A549 (cell line): ENCODE data around the gene ZNF536.

ENCODE experiments used
- CEBPB ChIP-seq, 2 experiments: fragments of >200 bp in 1 of 2; sonication (Bioruptor Twin) in 1 of 2; formaldehyde crosslinking in 1 of 2; IDR thresholded peaks; 2 replicates each; pipeline ENCODE4 v1.6.1; 2012 to 2016
- CHD2 ChIP-seq: fragments of 150-350 bp; IDR thresholded peaks from 2 replicates; pipeline ENCODE4 v1.6.1; 2014; ENCODE audit warnings: low read length; ENCODE audit not compliant: partially characterized antibody
- EHMT2 ChIP-seq: fragments of 200-600 bp; sonication (generic); IDR thresholded peaks from 2 replicates; pipeline ENCODE4 v1.6.1; 2016; ENCODE audit warnings: antibody characterized with exemption, low read depth, mild to moderate bottlenecking, moderate library complexity
- HDAC2 ChIP-seq: fragments of 200-600 bp; sonication (generic); IDR thresholded peaks from 2 replicates; pipeline ENCODE4 v1.6.1; 2016
- PHF8 ChIP-seq: fragments of 200-600 bp; sonication (generic); IDR thresholded peaks from 2 replicates; pipeline ENCODE4 v1.6.1; 2016; ENCODE audit warnings: low read depth, mild to moderate bottlenecking, antibody characterized with exemption, moderate library complexity, borderline replicate concordance
- POLR2A ChIP-seq: IDR thresholded peaks from 2 replicates; pipeline ENCODE4 v1.6.1; 2012; ENCODE audit warnings: mild to moderate bottlenecking, low read length
- POLR2AphosphoS2 ChIP-seq: conservative IDR thresholded peaks from 2 replicates; pipeline ENCODE4 v1.6.1; 2012; ENCODE audit warnings: low read length, improper control_type of control experiment, inconsistent platforms
- ZFP36 ChIP-seq: fragments of 450-650 bp; IDR thresholded peaks from 2 replicates; pipeline ENCODE4 v1.6.1; 2014; ENCODE audit warnings: borderline replicate concordance; ENCODE audit not compliant: partially characterized antibody
- TF ChIP-seq, protein P1 (sequence below): fragments of >200 bp; sonication (Bioruptor Twin); formaldehyde crosslinking; IDR thresholded peaks from 3 replicates; pipeline ENCODE4 v1.5.1; 2016
- TF ChIP-seq, protein P2 (sequence below): fragments of 200-600 bp; sonication (generic); IDR thresholded peaks from 2 replicates; pipeline ENCODE4 v1.6.1; 2016; ENCODE audit warnings: antibody characterized with exemption, mild to moderate bottlenecking, moderate library complexity
- TF ChIP-seq, protein P3 (sequence below): IDR thresholded peaks from 2 replicates; pipeline ENCODE4 v1.6.1; 2012
- TF ChIP-seq, protein P4 (sequence below): fragments of >200 bp; sonication (Bioruptor Twin); formaldehyde crosslinking; IDR thresholded peaks from 2 replicates; pipeline ENCODE4 v1.6.1; 2016

DNA sequence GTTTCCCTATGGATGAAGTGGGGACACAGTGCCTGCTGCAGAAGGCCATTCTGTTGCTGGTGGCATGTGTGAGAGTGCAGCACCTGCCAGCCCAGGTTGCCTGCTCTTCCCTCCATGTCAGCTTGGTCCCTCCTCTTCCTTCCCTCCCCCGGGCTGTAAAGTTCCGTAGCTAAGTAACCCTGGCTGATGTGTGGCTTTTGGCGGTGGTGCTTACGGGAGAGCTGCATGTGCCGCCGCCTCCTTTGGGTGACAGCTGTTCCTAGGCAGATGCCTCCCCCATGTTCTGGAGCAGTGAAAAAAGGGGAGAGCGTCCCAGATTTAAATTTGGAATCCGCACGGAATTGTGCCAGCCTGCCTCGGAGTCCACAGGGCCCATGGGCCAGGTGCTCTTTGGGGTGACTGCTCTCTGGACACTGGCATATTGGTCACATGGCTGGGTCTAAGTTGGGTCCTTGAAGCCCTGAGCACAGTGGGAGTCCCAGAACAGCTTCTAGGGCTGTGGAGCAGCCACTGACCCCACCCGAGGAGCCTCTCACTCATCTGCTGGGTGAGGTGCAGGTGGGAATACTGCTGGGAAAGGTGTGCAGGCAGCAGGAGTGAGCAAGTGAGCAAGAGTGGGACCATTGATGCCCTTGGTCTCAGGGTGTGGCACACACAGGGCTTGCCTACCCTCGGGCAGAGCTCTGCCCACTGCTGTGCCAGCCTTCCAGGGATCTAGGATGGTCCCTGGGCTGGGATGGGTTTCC lies 33.1 kb upstream of the ZNF536 start:
- TF ChIP-seq PHF8 (no peak), CHD2 (no peak), CEBPB (IDR thresholded peaks at IDR 0.05) (no peak), EHMT2 (no peak), POLR2A (no peak), ZFP36 (no peak), HDAC2 (no peak), POLR2AphosphoS2 (no peak)
- TF ChIP-seq, protein P1, sequence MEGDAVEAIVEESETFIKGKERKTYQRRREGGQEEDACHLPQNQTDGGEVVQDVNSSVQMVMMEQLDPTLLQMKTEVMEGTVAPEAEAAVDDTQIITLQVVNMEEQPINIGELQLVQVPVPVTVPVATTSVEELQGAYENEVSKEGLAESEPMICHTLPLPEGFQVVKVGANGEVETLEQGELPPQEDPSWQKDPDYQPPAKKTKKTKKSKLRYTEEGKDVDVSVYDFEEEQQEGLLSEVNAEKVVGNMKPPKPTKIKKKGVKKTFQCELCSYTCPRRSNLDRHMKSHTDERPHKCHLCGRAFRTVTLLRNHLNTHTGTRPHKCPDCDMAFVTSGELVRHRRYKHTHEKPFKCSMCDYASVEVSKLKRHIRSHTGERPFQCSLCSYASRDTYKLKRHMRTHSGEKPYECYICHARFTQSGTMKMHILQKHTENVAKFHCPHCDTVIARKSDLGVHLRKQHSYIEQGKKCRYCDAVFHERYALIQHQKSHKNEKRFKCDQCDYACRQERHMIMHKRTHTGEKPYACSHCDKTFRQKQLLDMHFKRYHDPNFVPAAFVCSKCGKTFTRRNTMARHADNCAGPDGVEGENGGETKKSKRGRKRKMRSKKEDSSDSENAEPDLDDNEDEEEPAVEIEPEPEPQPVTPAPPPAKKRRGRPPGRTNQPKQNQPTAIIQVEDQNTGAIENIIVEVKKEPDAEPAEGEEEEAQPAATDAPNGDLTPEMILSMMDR = no peak
- TF ChIP-seq, protein P2, sequence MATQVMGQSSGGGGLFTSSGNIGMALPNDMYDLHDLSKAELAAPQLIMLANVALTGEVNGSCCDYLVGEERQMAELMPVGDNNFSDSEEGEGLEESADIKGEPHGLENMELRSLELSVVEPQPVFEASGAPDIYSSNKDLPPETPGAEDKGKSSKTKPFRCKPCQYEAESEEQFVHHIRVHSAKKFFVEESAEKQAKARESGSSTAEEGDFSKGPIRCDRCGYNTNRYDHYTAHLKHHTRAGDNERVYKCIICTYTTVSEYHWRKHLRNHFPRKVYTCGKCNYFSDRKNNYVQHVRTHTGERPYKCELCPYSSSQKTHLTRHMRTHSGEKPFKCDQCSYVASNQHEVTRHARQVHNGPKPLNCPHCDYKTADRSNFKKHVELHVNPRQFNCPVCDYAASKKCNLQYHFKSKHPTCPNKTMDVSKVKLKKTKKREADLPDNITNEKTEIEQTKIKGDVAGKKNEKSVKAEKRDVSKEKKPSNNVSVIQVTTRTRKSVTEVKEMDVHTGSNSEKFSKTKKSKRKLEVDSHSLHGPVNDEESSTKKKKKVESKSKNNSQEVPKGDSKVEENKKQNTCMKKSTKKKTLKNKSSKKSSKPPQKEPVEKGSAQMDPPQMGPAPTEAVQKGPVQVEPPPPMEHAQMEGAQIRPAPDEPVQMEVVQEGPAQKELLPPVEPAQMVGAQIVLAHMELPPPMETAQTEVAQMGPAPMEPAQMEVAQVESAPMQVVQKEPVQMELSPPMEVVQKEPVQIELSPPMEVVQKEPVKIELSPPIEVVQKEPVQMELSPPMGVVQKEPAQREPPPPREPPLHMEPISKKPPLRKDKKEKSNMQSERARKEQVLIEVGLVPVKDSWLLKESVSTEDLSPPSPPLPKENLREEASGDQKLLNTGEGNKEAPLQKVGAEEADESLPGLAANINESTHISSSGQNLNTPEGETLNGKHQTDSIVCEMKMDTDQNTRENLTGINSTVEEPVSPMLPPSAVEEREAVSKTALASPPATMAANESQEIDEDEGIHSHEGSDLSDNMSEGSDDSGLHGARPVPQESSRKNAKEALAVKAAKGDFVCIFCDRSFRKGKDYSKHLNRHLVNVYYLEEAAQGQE = no peak
- TF ChIP-seq, protein P3, sequence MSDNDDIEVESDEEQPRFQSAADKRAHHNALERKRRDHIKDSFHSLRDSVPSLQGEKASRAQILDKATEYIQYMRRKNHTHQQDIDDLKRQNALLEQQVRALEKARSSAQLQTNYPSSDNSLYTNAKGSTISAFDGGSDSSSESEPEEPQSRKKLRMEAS = no peak
- TF ChIP-seq, protein P4, sequence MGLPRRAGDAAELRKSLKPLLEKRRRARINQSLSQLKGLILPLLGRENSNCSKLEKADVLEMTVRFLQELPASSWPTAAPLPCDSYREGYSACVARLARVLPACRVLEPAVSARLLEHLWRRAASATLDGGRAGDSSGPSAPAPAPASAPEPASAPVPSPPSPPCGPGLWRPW = no peak
